ENCODE measurements around the gene FSTL4.
"Not testable (repeated sequence)": the region's sequence is repeated elsewhere in the genome, so short reads cannot be mapped to it uniquely, and the experiment has no call there.

Gene FSTL4

GRCh38 chr5:133445204-133445603 is 167.1 kb downstream of the FSTL4 start:
- H3K36me3 Mint-ChIP-seq (ENCODE audit: low read depth); DNase-seq; H3K4me3 Mint-ChIP-seq; H3K4me1 Mint-ChIP-seq (ENCODE audit: low read depth); H3K9me3 Mint-ChIP-seq; H3K27ac Mint-ChIP-seq; H3K27me3 Mint-ChIP-seq: not testable (repeated sequence)

GRCh38 chr5:133444711-133445110 is 167.6 kb downstream of the FSTL4 start:
- DNase-seq: no peak
- peaks cover 3% of the 10 kb centered on the region for H3K27me3 Mint-ChIP-seq
- no peaks in the 10 kb centered on the region for H3K9me3 Mint-ChIP-seq
- no peak overlapping the region for H3K27ac Mint-ChIP-seq
- H3K4me3 Mint-ChIP-seq: no peak overlapping the region
- H3K36me3 Mint-ChIP-seq (ENCODE audit: low read depth): no peaks in the 10 kb centered on the region
- H3K4me1 Mint-ChIP-seq (ENCODE audit: low read depth): no peaks in the 10 kb centered on the region

GRCh38 chr5:133441166-133441815 is 171.1 kb downstream of the FSTL4 start:
- Mint-ChIP-seq H3K27me3 (peaks cover 13% of the 10 kb centered on the region), H3K36me3 (ENCODE audit: low read depth) (no peaks in the 10 kb centered on the region), H3K9me3 (no peaks in the 10 kb centered on the region), H3K4me1 (ENCODE audit: low read depth) (no peaks in the 10 kb centered on the region), H3K27ac (no peak overlapping the region), H3K4me3 (no peak overlapping the region)
- no peak for DNase-seq

- Mint-ChIP-seq H3K4me3 (no peak overlapping the region), H3K9me3 (no peaks in the 10 kb centered on the region), H3K27ac (no peak overlapping the region), H3K36me3 (ENCODE audit: low read depth) (no peaks in the 10 kb centered on the region), H3K27me3 (peaks cover 13% of the 10 kb centered on the region), H3K4me1 (ENCODE audit: low read depth) (no peaks in the 10 kb centered on the region)
- no peak for DNase-seq
These were observed 171.8 kb downstream of the FSTL4 start for GRCh38 chr5:133440467-133441115.

GRCh38 chr5:133439859-133440258 is 172.5 kb downstream of the FSTL4 start:
- H3K4me1 Mint-ChIP-seq (ENCODE audit: low read depth): no peaks in the 10 kb centered on the region
- H3K36me3 Mint-ChIP-seq (ENCODE audit: low read depth): no peaks in the 10 kb centered on the region
- H3K9me3 Mint-ChIP-seq: no peaks in the 10 kb centered on the region
- H3K27me3 Mint-ChIP-seq: peaks cover 13% of the 10 kb centered on the region
- no peak overlapping the region for H3K27ac Mint-ChIP-seq
- H3K4me3 Mint-ChIP-seq: no peak overlapping the region
- DNase-seq: no peak

- no peak for DNase-seq
- no peak overlapping the region for H3K27ac Mint-ChIP-seq
- no peaks in the 10 kb centered on the region for H3K4me1 Mint-ChIP-seq (ENCODE audit: low read depth)
- H3K36me3 Mint-ChIP-seq (ENCODE audit: low read depth): no peaks in the 10 kb centered on the region
- no peak overlapping the region for H3K4me3 Mint-ChIP-seq
- H3K9me3 Mint-ChIP-seq: no peaks in the 10 kb centered on the region
- peaks cover 13% of the 10 kb centered on the region for H3K27me3 Mint-ChIP-seq
These were observed 173.9 kb downstream of the FSTL4 start for GRCh38 chr5:133438487-133438886.

GRCh38 chr5:133434336-133434735 is 178.0 kb downstream of the FSTL4 start:
- Mint-ChIP-seq H3K27ac (no peak overlapping the region), H3K4me1 (ENCODE audit: low read depth) (no peaks in the 10 kb centered on the region), H3K27me3 (peaks cover 9% of the 10 kb centered on the region), H3K36me3 (ENCODE audit: low read depth) (no peaks in the 10 kb centered on the region), H3K4me3 (no peak overlapping the region), H3K9me3 (no peaks in the 10 kb centered on the region)
- DNase-seq: no peak

GRCh38 chr5:133433641-133434040 is 178.7 kb downstream of the FSTL4 start:
- DNase-seq: no peak
- no peak overlapping the region for H3K4me3 Mint-ChIP-seq
- H3K36me3 Mint-ChIP-seq (ENCODE audit: low read depth): no peaks in the 10 kb centered on the region
- no peaks in the 10 kb centered on the region for H3K4me1 Mint-ChIP-seq (ENCODE audit: low read depth)
- H3K9me3 Mint-ChIP-seq: no peaks in the 10 kb centered on the region
- peaks cover 7% of the 10 kb centered on the region for H3K27me3 Mint-ChIP-seq
- no peak overlapping the region for H3K27ac Mint-ChIP-seq

- no peaks in the 10 kb centered on the region for H3K9me3 Mint-ChIP-seq
- H3K36me3 Mint-ChIP-seq (ENCODE audit: low read depth): no peaks in the 10 kb centered on the region
- H3K4me1 Mint-ChIP-seq (ENCODE audit: low read depth): no peaks in the 10 kb centered on the region
These were observed 179.3 kb downstream of the FSTL4 start for GRCh38 chr5:133432956-133433532.

GRCh38 chr5:133431326-133431865 is 180.9 kb downstream of the FSTL4 start:
- no peak overlapping the region for H3K4me3 Mint-ChIP-seq
- DNase-seq: no peak
- peaks cover 3% of the 10 kb centered on the region for H3K27me3 Mint-ChIP-seq
- H3K4me1 Mint-ChIP-seq (ENCODE audit: low read depth): no peaks in the 10 kb centered on the region
- H3K36me3 Mint-ChIP-seq (ENCODE audit: low read depth): no peaks in the 10 kb centered on the region
- no peak overlapping the region for H3K27ac Mint-ChIP-seq
- H3K9me3 Mint-ChIP-seq: no peaks in the 10 kb centered on the region

More at GRCh38 chr5:133432956-133433532, 179.3 kb downstream of the FSTL4 start:
- H3K27me3 Mint-ChIP-seq: peaks cover 2% of the 10 kb centered on the region
- no peak overlapping the region for H3K27ac Mint-ChIP-seq
- no peak overlapping the region for H3K4me3 Mint-ChIP-seq
- DNase-seq: no peak

GRCh38 chr5:133430095-133430494 is 182.2 kb downstream of the FSTL4 start:
- H3K4me3 Mint-ChIP-seq: no peak overlapping the region
- H3K36me3 Mint-ChIP-seq (ENCODE audit: low read depth): no peaks in the 10 kb centered on the region
- H3K27me3 Mint-ChIP-seq: peaks cover 3% of the 10 kb centered on the region
- H3K9me3 Mint-ChIP-seq: no peaks in the 10 kb centered on the region
- H3K4me1 Mint-ChIP-seq (ENCODE audit: low read depth): no peaks in the 10 kb centered on the region
- H3K27ac Mint-ChIP-seq: no peak overlapping the region
- DNase-seq: no peak

GRCh38 chr5:133429046-133429445 is 183.3 kb downstream of the FSTL4 start:
- no peak overlapping the region for H3K27ac Mint-ChIP-seq
- H3K9me3 Mint-ChIP-seq: no peaks in the 10 kb centered on the region
- H3K36me3 Mint-ChIP-seq (ENCODE audit: low read depth): no peaks in the 10 kb centered on the region
- no peak for DNase-seq
- peaks cover 3% of the 10 kb centered on the region for H3K27me3 Mint-ChIP-seq
- no peak overlapping the region for H3K4me3 Mint-ChIP-seq
- H3K4me1 Mint-ChIP-seq (ENCODE audit: low read depth): peaks cover 2% of the 10 kb centered on the region

GRCh38 chr5:133428072-133428660 is 184.2 kb downstream of the FSTL4 start:
- Mint-ChIP-seq H3K4me3 (no peak overlapping the region), H3K27ac (no peak overlapping the region), H3K36me3 (ENCODE audit: low read depth) (no peaks in the 10 kb centered on the region), H3K27me3 (peaks cover 8% of the 10 kb centered on the region), H3K9me3 (no peaks in the 10 kb centered on the region), H3K4me1 (ENCODE audit: low read depth) (peaks cover 11% of the 10 kb centered on the region)
- DNase-seq: no peak

- H3K4me1 Mint-ChIP-seq (ENCODE audit: low read depth): peaks cover 11% of the 10 kb centered on the region
- no peaks in the 10 kb centered on the region for H3K9me3 Mint-ChIP-seq
- no peak overlapping the region for H3K4me3 Mint-ChIP-seq
- no peak for DNase-seq
- peaks cover 11% of the 10 kb centered on the region for H3K27me3 Mint-ChIP-seq
- H3K36me3 Mint-ChIP-seq (ENCODE audit: low read depth): no peaks in the 10 kb centered on the region
- H3K27ac Mint-ChIP-seq: no peak overlapping the region
These were observed 185.1 kb downstream of the FSTL4 start for GRCh38 chr5:133427121-133427777.

All from activated T-cell treated with anti-CD3 and anti-CD28 coated beads, Interleukin-2, amount 50 U/mL, for 24 hours (primary cell).